Gastrocnemius medialis (tissue), 4 donors: ENCODE measurements around the gene ASF1A. TPM values are rescaled to one million over a fixed set of nuclear protein-coding genes. Genes with fewer than 3 reads are reported as not detected.

Source experiments
- ATAC-seq, 2 donors: fragments of 150-250 bp; one replicate each; pipeline ENCODE4 v1.9.1; 2016
- DNase-seq, 2 donors: peaks; one replicate each; pipeline ENCODE4 v3.0.0-alpha.2; 2019
- H3K27ac ChIP-seq, 4 donors: fragments of 200-600 bp; sonication (generic); 1 replicate in 1 of 4; 2 replicates in 3 of 4; pipeline ENCODE4 v1.5.1; 2016 to 2018; ENCODE audit warnings: mild to moderate bottlenecking in 2 of 4, moderate library complexity in 1 of 4
- H3K27me3 ChIP-seq, 3 donors: fragments of 200-600 bp; sonication (generic) in 2 of 3; 1 replicate in 1 of 3; 2 replicates in 2 of 3; pipeline versions ENCODE4 v1.5.1 to v1.6.0; 2016 to 2019; ENCODE audit warnings: mild to moderate bottlenecking in 1 of 3, moderate library complexity in 1 of 3
- H3K36me3 ChIP-seq, 2 donors: fragments of 200-600 bp; sonication (generic) in 1 of 2; one replicate each; pipeline ENCODE4 v1.5.1; 2017 to 2018
- H3K4me1 ChIP-seq, 2 donors: fragments of 200-600 bp; sonication (generic) in 1 of 2; one replicate each; pipeline ENCODE4 v1.5.1; 2016 to 2017; ENCODE audit warnings: mild to moderate bottlenecking in 2 of 2
- H3K4me3 ChIP-seq, 4 donors: fragments of 200-600 bp; sonication (generic) in 3 of 4; 1 replicate in 1 of 4; 2 replicates in 3 of 4; pipeline ENCODE4 v1.5.1; 2016 to 2019; ENCODE audit warnings: mild to moderate bottlenecking in 2 of 4
- H3K9me3 ChIP-seq, 3 donors: fragments of 200-600 bp; sonication (generic) in 2 of 3; 1 replicate in 1 of 3; 2 replicates in 2 of 3; pipeline ENCODE4 v1.5.1; 2016 to 2019
- POLR2A ChIP-seq, 2 donors: fragments of 450-650 bp; IDR thresholded peaks; one replicate each; pipeline ENCODE4 v1.6.1; 2017; ENCODE audit warnings: antibody characterized with exemption in 2 of 2, mild to moderate bottlenecking in 2 of 2, moderate library complexity in 2 of 2
- in situ Hi-C, 4 donors: fragments of 200-750 bp; cut with MboI; loops; one replicate each; pipeline versions ENCODE4 v1.15.0 to v1.8.0; 2017; ENCODE audit warnings: low sequenced_read_pairs in 4 of 4
- intact Hi-C: fragments of 100-400 bp; cut with DNase I; formaldehyde crosslinking; loops from one replicate; pipeline ENCODE4 v1.15.1; 2023; ENCODE audit warnings: low total_unique reads
- total RNA-seq, 4 donors: library from RNA; depleted of rRNA; stranded (reverse); fragments of >200 nt; gene quantifications; one replicate each; pipeline versions ENCODE4 v1.1.0 to v1.2.3, GENCODE V29; 2016
- TF ChIP-seq, protein P1 (sequence below), 5 experiments: fragments of 450-650 bp in 3 of 5; fragments of 200-600 bp in 2 of 5; sonication (generic) in 2 of 5; IDR thresholded peaks in 4 of 5; conservative IDR thresholded peaks in 1 of 5; 1 replicate in 4 of 5; 2 replicates in 1 of 5; pipeline ENCODE4 v1.5.1; 2016 to 2019; ENCODE audit warnings: antibody characterized with exemption in 5 of 5, mild to moderate bottlenecking in 3 of 5, moderate library complexity in 3 of 5

Gene ASF1A
- total RNA-seq, 4 donors from 2014 or later: 9.7 to 13.9 (median 11.0) TPM

DNA sequence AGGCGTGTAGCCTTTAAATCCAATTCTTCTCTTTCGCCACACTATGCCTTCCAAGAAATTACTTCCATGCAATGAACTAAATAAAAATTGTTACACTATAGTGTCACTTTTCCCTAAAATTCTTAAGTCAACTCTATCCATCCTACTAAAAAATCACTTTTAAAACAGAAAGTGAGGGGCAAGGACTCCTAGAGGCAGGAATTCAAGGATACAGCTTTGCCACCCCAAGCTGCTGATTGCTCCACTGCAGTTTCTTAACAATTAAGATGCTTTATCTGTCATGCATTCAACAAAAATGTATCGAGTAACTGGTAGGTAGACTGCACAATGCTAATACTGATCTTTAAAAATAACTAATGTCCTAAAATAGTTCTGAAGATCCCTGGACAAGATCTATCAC lies 36.7 kb downstream of the ASF1A start:
- no peak for DNase-seq
- no peak for ATAC-seq
- TF ChIP-seq POLR2A (IDR thresholded peaks at IDR 0.05): no peak
- TF ChIP-seq, protein P1, sequence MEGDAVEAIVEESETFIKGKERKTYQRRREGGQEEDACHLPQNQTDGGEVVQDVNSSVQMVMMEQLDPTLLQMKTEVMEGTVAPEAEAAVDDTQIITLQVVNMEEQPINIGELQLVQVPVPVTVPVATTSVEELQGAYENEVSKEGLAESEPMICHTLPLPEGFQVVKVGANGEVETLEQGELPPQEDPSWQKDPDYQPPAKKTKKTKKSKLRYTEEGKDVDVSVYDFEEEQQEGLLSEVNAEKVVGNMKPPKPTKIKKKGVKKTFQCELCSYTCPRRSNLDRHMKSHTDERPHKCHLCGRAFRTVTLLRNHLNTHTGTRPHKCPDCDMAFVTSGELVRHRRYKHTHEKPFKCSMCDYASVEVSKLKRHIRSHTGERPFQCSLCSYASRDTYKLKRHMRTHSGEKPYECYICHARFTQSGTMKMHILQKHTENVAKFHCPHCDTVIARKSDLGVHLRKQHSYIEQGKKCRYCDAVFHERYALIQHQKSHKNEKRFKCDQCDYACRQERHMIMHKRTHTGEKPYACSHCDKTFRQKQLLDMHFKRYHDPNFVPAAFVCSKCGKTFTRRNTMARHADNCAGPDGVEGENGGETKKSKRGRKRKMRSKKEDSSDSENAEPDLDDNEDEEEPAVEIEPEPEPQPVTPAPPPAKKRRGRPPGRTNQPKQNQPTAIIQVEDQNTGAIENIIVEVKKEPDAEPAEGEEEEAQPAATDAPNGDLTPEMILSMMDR (IDR thresholded peaks at IDR 0.05 in 4 of 5, conservative IDR thresholded peaks at IDR 0.05 in 1 of 5): no peak
- intact Hi-C loops (no loop called here), in situ Hi-C loops (no loop called here)
- peaks cover 3 to 5% of the 10 kb centered on the region in 2 donors for H3K4me1 ChIP-seq
- peaks cover 0 to 48% of the 10 kb centered on the region in 2 donors for H3K36me3 ChIP-seq
- no peak overlapping the region for H3K27ac ChIP-seq
- no peaks in the 10 kb centered on the region for H3K27me3 ChIP-seq
- H3K9me3 ChIP-seq: no peaks in the 10 kb centered on the region
- H3K4me3 ChIP-seq: no peak overlapping the region

DNA sequence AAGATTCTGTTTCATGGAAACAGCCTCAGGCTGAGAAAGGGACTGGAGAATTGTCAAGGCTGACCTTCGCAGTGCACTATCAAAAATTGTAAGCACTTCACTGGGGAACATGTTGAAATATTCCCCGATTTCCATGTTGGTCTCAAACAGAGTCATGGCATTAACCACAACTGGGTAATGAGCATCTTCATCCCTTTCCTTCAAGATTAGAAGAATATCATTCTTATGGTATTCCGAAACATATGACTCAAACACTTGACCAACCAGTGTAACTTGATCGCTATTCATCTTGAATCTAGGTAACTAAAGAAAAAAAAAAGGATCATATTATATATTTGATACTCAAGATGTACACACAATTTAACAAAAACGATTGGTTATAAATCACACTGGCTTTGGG lies 37.5 kb downstream of the ASF1A start:
- Histone ChIP-seq H3K4me3 (no peak overlapping the region), H3K27me3 (no peaks in the 10 kb centered on the region), H3K27ac (no peak overlapping the region), H3K4me1 (peaks cover 6 to 11% of the 10 kb centered on the region in 2 donors), H3K36me3 (peaks cover 0 to 45% of the 10 kb centered on the region in 2 donors), H3K9me3 (no peaks in the 10 kb centered on the region)
- DNase-seq (no peak), ATAC-seq (no peak)
- TF ChIP-seq, protein P1 (IDR thresholded peaks at IDR 0.05 in 4 of 5, conservative IDR thresholded peaks at IDR 0.05 in 1 of 5): no peak
- no peak for TF ChIP-seq POLR2A (IDR thresholded peaks at IDR 0.05)
- intact Hi-C loops (no loop called here), in situ Hi-C loops (no loop called here)

DNA sequence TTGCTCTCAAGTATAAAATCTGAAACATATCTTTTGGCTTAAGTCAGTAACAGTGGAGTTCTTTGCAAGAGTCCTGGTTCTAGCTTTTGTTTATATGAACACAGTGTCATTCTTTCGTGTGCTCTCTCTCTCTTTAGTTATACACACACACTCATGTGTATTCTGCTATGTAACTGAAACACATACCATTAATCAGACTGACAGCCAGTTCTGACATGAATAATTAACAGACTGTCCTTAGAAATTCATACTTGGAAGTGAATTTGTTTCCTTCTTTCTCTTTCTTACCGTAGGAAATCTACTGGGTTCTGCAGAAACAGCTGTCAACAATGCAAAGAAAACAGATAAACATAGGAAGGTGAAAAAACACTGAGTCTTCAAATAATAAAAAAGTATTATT lies 38.5 kb downstream of the ASF1A start:
- H3K27me3 ChIP-seq: no peaks in the 10 kb centered on the region
- H3K27ac ChIP-seq: no peak overlapping the region
- H3K36me3 ChIP-seq: peaks cover 0 to 36% of the 10 kb centered on the region in 2 donors
- DNase-seq (no peak), ATAC-seq (no peak)
- H3K4me1 ChIP-seq: peaks cover 6 to 11% of the 10 kb centered on the region in 2 donors
- no peaks in the 10 kb centered on the region for H3K9me3 ChIP-seq
- H3K4me3 ChIP-seq: no peak overlapping the region
- no peak for TF ChIP-seq POLR2A (IDR thresholded peaks at IDR 0.05)
- TF ChIP-seq, protein P1 (IDR thresholded peaks at IDR 0.05 in 4 of 5, conservative IDR thresholded peaks at IDR 0.05 in 1 of 5): no peak
- intact Hi-C loops (no loop called here), in situ Hi-C loops (no loop called here)

DNA sequence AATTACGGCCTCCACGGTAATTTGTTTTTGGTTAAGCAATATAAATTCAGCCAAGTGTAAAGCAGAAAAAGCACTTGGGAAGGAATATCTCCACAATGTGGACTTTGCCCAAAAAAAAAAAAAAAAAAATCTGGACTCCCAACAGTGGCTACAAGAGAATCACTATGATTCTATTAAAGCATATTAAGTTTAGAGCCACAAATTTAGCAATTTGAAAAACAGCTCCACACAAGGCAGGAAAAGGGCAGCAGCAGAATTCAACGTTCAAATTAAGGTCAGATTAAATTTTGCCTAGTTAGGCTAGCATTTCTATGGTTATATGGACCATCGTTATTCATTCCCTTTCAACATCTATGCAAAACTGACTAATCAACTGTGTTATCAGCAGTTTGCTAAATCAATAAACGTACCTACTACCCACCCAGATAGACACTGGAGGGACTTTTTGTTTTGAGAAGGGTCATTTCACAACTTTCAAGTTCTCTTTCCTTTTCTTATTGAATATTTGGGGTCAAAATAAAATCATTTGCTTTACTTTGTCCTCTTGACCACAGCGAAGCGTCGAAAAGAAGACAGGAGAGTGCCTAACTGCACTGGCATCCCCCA lies 40.0 kb downstream of the ASF1A start:
- H3K9me3 ChIP-seq: no peaks in the 10 kb centered on the region

More for the DNA sequence above, 40.0 kb downstream of the ASF1A start:
- Histone ChIP-seq H3K27me3 (no peaks in the 10 kb centered on the region), H3K27ac (peak overlapping the region; percentile 94 to 98 (median 96)), H3K4me3 (peak overlapping the region; percentile 86 to 98 (median 92)), H3K36me3 (peaks cover 0 to 24% of the 10 kb centered on the region in 2 donors), H3K4me1 (peaks cover 6 to 11% of the 10 kb centered on the region in 2 donors)
- intact Hi-C loops (loop anchor here (1.0 kb wide), 1 partner anchor 40 kb away; the partner anchor contains the start of gene ASF1A), in situ Hi-C loops (no loop called here)
- DNase-seq: no peak
- ATAC-seq: no peak
- TF ChIP-seq POLR2A (IDR thresholded peaks at IDR 0.05): no peak
- TF ChIP-seq, protein P1 (IDR thresholded peaks at IDR 0.05 in 4 of 5, conservative IDR thresholded peaks at IDR 0.05 in 1 of 5): no peak
